Activated CD4-positive, alpha-beta T cell treated with anti-CD3 and anti-CD28 coated beads, Interleukin-2, amount 50 U/mL, for 1 hour (primary cell): ENCODE data around the gene PGRMC1.
A peak's percentile ranks its signal among the peaks of the same experiment; 100 is the strongest.
"Not testable (repeated sequence)": the region's sequence is repeated elsewhere in the genome, so short reads cannot be mapped to it uniquely, and the experiment has no call there.

Experiments used
- DNase-seq: peaks from one replicate; pipeline ENCODE4 v3.0.0-alpha.2; 2020

Gene PGRMC1

GRCh38 chrX:119235051-119235511 lies 1.0 kb upstream of the PGRMC1 start:
- DNase-seq, result no peak

GRCh38 chrX:119236623-119237561 lies 807 bp downstream of the PGRMC1 start:
- DNase-seq, result peak; percentile 13

GRCh38 chrX:119237562-119237942 lies 1.5 kb downstream of the PGRMC1 start:
- no peak for DNase-seq

- no peak for DNase-seq
These were observed 2.5 kb downstream of the PGRMC1 start for GRCh38 chrX:119238557-119238956.

- no peak for DNase-seq
These were observed 4.3 kb downstream of the PGRMC1 start for GRCh38 chrX:119240356-119240755.

- no peak for DNase-seq
These were observed 11.6 kb downstream of the PGRMC1 start for GRCh38 chrX:119247702-119248101.

GRCh38 chrX:119249891-119250290 lies 13.8 kb downstream of the PGRMC1 start:
- DNase-seq, result no peak

- DNase-seq, result no peak
These were observed 15.3 kb downstream of the PGRMC1 start for GRCh38 chrX:119251386-119251785.

GRCh38 chrX:119252716-119253115 lies 16.6 kb downstream of the PGRMC1 start:
- no peak for DNase-seq

- DNase-seq, result no peak
These were observed 30.4 kb downstream of the PGRMC1 start for GRCh38 chrX:119266364-119266995.

- DNase-seq, result not testable (repeated sequence)
These were observed 31.0 kb downstream of the PGRMC1 start for GRCh38 chrX:119267115-119267514.

GRCh38 chrX:119272882-119273419 lies 36.9 kb downstream of the PGRMC1 start:
- no peak for DNase-seq

- DNase-seq, result peak; percentile 38
These were observed 37.5 kb downstream of the PGRMC1 start for GRCh38 chrX:119273420-119274192.

GRCh38 chrX:119282347-119282746 lies 46.3 kb downstream of the PGRMC1 start:
- not testable (repeated sequence) for DNase-seq

- DNase-seq, result no peak
These were observed 52.9 kb downstream of the PGRMC1 start for GRCh38 chrX:119288890-119289393.

GRCh38 chrX:119290476-119290875 lies 54.4 kb downstream of the PGRMC1 start:
- DNase-seq, result no peak

- not testable (repeated sequence) for DNase-seq
These were observed 55.2 kb downstream of the PGRMC1 start for GRCh38 chrX:119291246-119291645.

- no peak for DNase-seq
These were observed 56.4 kb downstream of the PGRMC1 start for GRCh38 chrX:119292445-119292844.
